Stimulated activated CD4-positive, alpha-beta T cell treated with anti-CD3 and anti-CD28 coated beads, Interleukin-12 subunit alpha, Interleukin-12 subunit beta, amount 100 ng/mL, for 24 hours (primary cell): ENCODE results near the gene CWC27.

Experiments used
- DNase-seq, 2 experiments: peaks; one replicate each; pipeline ENCODE4 v3.0.0-alpha.2; 2020; ENCODE audit warnings: low read depth in 2 of 2

The CWC27 gene

DNA sequence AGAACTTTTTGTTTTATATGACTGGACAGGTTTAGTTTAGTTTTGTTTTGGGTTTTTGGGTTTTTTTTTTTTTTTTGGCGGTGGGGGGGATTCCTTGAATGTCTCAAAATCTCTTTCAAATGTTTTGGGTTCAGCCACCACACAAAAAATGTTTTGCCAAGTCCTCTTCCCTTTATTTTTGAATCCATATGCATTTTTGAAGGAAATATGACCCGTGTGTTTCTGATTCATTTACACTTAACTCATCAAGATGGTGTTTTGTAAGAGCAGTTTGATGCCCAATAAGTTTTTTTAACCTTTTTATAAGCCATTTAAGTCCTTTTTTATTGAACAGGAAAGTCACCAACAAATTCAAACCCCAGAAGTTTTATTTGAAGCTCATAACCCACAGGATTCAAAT, 209.8 kb downstream of the CWC27 start:
- DNase-seq = no peak

DNA sequence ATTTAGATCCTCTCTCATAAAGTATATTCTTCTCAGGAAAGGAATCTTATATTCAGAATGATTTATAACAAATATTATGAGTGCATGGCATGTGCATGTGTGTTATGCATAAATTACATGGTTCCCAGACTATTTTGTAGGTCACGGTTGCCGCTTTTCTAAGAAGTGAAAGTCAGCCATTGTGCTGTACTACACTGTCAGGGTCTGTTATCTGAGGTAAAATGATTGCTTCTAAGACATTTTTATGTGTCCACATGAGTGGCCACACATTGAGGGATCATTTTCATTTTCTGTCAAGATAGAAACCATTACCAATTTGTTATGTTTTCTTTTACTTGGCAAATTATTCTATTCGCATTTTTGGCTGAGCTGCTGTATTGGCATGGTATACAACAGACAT, 210.8 kb downstream of the CWC27 start:
- DNase-seq = no peak

- no peak for DNase-seq
Observed at GRCh38 chr5:64980176-64980575, 211.4 kb downstream of the CWC27 start.

DNA sequence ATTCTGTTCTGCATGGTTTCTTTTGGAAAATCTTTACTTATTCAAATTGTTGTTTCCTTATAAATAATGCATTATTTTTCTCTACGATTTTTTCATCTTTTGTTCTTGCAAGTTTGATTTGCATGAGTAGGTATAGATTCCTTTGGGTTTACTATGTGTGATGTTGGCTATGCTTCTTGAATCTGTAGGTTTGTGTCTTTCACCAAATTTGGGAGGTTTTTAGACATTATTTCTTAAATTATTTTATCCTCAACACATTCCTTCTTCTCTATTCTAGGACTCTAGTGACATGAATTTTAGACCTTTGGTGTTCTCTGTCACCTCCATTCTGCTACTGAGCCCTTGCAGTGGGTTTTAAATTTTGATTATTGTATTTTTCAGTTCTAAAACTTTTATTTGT, 219.0 kb downstream of the CWC27 start:
- DNase-seq = no peak

DNA sequence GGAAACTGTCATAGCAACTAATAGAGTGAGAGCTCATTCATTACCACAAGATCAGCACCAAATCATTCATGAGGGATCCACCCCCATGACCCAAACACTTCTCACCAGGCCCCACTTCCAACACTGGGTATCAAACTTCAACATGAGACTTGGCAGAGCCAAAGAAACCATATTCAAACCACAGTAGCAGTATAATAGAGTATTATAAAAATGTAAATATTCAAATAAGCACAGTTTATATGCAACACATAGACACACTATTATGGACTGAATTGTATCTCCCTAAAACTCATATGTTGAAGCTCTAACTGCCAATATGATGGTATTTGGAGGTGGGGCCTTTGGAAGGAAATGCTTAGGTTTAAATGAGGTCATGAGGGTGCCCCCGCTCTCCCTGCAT, 240.5 kb downstream of the CWC27 start:
- no peak for DNase-seq

DNA sequence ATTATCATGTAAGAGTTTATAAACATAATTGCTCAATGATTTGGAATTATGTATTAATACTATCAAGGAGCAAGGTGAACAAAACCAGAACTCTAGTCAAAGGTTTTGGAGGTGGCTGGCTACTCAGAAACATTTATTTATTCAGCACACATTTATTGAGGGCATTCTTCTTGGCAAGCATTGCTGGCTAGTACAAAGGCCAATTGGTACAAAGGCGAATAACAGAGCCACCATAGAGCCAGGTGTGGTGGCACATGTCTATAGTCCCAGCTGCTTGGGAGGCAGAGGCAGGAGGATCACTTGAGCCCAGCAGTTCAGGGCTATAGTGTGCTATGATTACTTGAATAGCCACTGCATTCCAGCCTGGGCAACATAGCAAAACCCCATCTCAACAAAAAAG, 242.1 kb downstream of the CWC27 start:
- no peak for DNase-seq

DNA sequence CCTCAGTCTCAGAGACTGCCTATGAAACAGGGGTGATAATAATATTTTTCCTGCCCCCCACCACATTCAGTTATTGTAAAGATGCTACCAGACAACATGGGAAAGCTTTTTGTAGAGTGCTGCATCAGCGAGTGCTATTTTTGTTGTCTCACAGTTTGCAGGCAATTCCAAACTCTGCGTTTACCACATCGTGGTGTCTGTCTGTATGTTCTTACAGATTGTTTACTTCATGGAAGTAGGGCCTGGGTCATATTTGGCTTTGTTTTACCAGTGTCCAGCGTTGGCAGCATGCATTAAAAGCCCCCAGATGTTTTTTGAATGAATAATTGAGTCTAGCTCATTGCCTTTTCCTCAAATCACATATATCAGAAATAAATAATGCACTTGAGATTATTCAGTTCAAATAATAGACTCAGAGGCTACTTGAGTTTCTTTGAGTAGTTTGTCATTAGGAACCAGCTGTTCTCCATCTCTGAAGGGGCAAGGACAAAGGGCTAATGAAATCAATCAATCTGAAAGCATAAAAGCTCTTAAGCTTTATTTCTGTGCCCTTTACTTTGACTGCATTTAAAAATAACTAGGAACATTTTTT, 243.7 kb downstream of the CWC27 start:
- no peak for DNase-seq

- DNase-seq = no peak
Observed at GRCh38 chr5:65013166-65013565, 244.4 kb downstream of the CWC27 start.

GRCh38 chr5:65014769-65015168, 246.0 kb downstream of the CWC27 start:
- no peak for DNase-seq

GRCh38 chr5:65015767-65016166, 247.0 kb downstream of the CWC27 start:
- no peak for DNase-seq

DNA sequence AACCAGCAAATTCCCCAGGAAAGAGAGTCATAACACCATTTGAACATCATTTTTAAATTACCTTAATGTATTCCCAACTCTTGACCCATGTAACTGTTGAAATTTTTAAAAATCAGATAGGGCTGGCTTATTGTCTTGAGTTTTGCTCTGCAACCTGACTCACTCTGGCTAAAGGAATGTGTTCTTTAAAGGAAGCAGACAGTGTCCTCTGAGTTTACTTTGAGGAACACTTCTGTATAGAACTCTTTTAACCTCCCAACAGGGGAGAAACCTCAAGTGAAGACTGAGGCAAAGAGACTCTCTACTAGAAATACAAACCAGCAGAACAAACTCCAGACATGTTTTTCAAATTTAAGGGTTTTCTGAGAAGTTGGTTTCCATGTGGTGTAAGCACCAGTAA, 248.9 kb downstream of the CWC27 start:
- no peak for DNase-seq

- no peak for DNase-seq
Observed at GRCh38 chr5:65018763-65019162, 250.0 kb downstream of the CWC27 start.

DNA sequence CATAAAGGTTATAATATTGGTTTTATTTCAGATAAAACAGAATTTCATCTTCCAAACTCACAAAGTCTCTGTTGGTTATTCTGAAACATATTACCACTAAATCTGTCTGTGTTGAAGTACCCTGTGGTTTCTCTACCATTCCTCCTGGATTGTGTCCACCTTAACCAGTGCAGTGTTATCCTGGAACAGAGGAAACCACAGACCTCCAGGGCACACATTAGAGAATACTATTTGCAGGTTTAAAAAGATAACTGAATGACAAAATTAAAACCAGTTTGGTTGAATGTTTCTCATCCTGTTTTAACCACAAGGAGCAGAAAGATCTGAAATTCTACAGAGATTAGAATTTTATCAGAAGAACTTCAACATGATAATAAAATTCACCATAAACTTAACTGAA, 251.8 kb downstream of the CWC27 start:
- no peak for DNase-seq

GRCh38 chr5:65021527-65022226, 252.9 kb downstream of the CWC27 start:
- no peak for DNase-seq

- no peak for DNase-seq
Observed at GRCh38 chr5:65022932-65023331, 254.2 kb downstream of the CWC27 start.

- no peak for DNase-seq
Observed at GRCh38 chr5:65024681-65025080, 256.0 kb downstream of the CWC27 start.

GRCh38 chr5:65026816-65027548, 258.3 kb downstream of the CWC27 start:
- DNase-seq = no peak

DNA sequence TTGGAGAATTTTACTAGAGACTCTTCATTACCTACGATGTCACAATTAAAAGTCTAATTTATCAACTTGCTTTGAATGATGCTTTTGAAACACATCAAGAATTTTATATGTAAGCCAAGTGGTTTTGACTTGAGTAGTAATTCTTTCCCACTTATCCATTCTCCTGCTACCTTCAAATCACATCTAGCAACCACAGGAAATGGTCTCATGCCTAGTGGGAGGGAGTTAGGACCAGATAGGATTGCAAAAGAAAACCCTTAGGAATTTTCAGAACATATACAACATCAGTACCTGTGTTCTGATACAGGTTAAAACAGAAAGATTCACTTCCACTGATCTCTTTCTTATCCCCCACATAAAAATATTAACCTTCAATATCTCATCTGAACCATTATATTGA, 260.4 kb downstream of the CWC27 start:
- DNase-seq = no peak

DNA sequence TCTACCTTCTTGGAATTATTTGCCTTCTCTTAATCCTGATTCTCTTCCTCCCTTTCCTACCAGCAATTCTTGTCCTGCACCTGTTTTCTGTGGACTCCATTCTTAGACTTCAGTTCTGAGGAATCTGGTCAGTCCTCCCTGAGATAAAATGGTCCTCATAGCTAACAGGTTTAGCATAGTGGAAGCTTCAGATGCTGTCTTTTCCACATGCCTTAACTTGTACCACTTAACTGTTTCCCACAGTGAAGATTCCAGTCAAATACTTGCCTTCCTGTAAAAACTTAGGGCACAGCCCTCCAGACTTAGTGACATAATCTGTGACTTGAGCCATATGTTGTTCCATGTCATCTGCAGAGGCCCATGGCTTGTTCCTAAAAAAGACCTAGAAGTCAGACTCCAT, 261.3 kb downstream of the CWC27 start:
- no peak for DNase-seq

- no peak for DNase-seq
Observed at GRCh38 chr5:65032250-65032649, 263.5 kb downstream of the CWC27 start.

- no peak for DNase-seq
Observed at GRCh38 chr5:65034029-65034812, 265.5 kb downstream of the CWC27 start.

DNA sequence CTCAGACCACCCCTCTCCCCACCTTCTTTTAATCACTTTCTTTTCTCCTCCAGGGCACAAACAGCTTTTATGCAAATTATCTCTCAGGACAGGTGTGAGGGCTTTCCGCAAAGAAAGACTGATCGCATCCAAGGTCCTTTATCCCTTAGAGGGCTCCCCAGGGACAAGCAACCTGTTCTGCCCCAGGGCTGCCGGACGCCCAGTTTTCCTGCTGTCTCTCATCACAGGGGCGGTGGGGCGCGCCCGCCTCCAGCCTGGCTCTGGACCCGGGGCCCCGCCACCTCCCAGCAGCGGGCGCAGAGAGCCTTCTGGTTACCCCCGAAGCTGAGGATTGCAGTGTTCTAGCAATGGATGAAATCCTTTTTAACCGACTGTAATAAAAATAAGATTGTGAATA, 266.1 kb downstream of the CWC27 start:
- DNase-seq = no peak
